ENCODE results near the gene MGMT. TPM values are rescaled to one million over a fixed set of nuclear protein-coding genes. Genes with fewer than 3 reads are reported as not detected.

MGMT gene
- polyA plus RNA-seq, 1 donor from 2014 or later: 0.94 TPM

- Histone ChIP-seq H3K27ac (ENCODE audit: low read length) (no peak overlapping the region), H3K27me3 (ENCODE audit: insufficient read depth, low read depth, low read length) (no peaks in the 10 kb centered on the region), H3K36me3 (ENCODE audit: insufficient read depth, low read length) (no peaks in the 10 kb centered on the region), H3K79me2 (replicated peaks; ENCODE audit: insufficient read depth, low read length) (no peaks in the 10 kb centered on the region), H4K20me1 (ENCODE audit: insufficient read depth) (no peaks in the 10 kb centered on the region), H3K9me3 (ENCODE audit: low read length) (no peaks in the 10 kb centered on the region), H3K4me2 (ENCODE audit: low read length) (no peak overlapping the region), H2AFZ (ENCODE audit: low read depth, low read length) (no peak overlapping the region), H3K9ac (ENCODE audit: low read length) (no peak overlapping the region), H3K4me3 (ENCODE audit: low read length) (no peak overlapping the region), H3K9me2 (ENCODE audit: insufficient read depth, low read length) (no peaks in the 10 kb centered on the region), H3F3A (ENCODE audit: insufficient read depth, low read length, poor library complexity, severe bottlenecking) (no peaks in the 10 kb centered on the region)
- TF ChIP-seq POLR2AphosphoS5 (IDR thresholded peaks at IDR 0.05) (no peak), SMC3 (conservative IDR thresholded peaks at IDR 0.05; ENCODE audit: poor library complexity) (no peak), MXI1 (conservative IDR thresholded peaks at IDR 0.05; ENCODE audit: poor library complexity, severe bottlenecking) (no peak), CTCF (IDR thresholded peaks at IDR 0.05; ENCODE audit: poor library complexity, severe bottlenecking) (no peak), EZH2 (IDR thresholded peaks at IDR 0.05; ENCODE audit: borderline replicate concordance, insufficient read depth, low read length, poor library complexity, severe bottlenecking) (no peak), TAF1 (IDR thresholded peaks at IDR 0.05; ENCODE audit: low read depth) (no peak), REST (IDR thresholded peaks at IDR 0.05; ENCODE audit: borderline replicate concordance) (no peak), RAD21 (conservative IDR thresholded peaks at IDR 0.05) (no peak), EP300 (conservative IDR thresholded peaks at IDR 0.05; ENCODE audit: poor library complexity, severe bottlenecking) (no peak)
Measured at GRCh38 chr10:129601737-129602136, 134.7 kb downstream of the MGMT start.

GRCh38 chr10:129602938-129603535, 136.0 kb downstream of the MGMT start:
- Histone ChIP-seq H3K27me3 (ENCODE audit: insufficient read depth, low read depth, low read length) (no peaks in the 10 kb centered on the region), H3K4me3 (ENCODE audit: low read length) (no peak overlapping the region), H3K9me2 (ENCODE audit: insufficient read depth, low read length) (no peaks in the 10 kb centered on the region), H2AFZ (ENCODE audit: low read depth, low read length) (no peak overlapping the region), H4K20me1 (ENCODE audit: insufficient read depth) (no peaks in the 10 kb centered on the region), H3K9ac (ENCODE audit: low read length) (no peak overlapping the region), H3K9me3 (ENCODE audit: low read length) (no peaks in the 10 kb centered on the region), H3F3A (ENCODE audit: insufficient read depth, low read length, poor library complexity, severe bottlenecking) (no peaks in the 10 kb centered on the region), H3K27ac (ENCODE audit: low read length) (no peak overlapping the region), H3K4me2 (ENCODE audit: low read length) (no peak overlapping the region), H3K36me3 (ENCODE audit: insufficient read depth, low read length) (no peaks in the 10 kb centered on the region), H3K79me2 (replicated peaks; ENCODE audit: insufficient read depth, low read length) (no peaks in the 10 kb centered on the region)
- TF ChIP-seq SMC3 (conservative IDR thresholded peaks at IDR 0.05; ENCODE audit: poor library complexity) (no peak), POLR2AphosphoS5 (IDR thresholded peaks at IDR 0.05) (no peak), REST (IDR thresholded peaks at IDR 0.05; ENCODE audit: borderline replicate concordance) (no peak), CTCF (IDR thresholded peaks at IDR 0.05; ENCODE audit: poor library complexity, severe bottlenecking) (no peak)

Measured in neural cell (in vitro differentiated cells).